Stimulated activated CD8-positive, alpha-beta memory T cell treated with anti-CD3 and anti-CD28 coated beads, Interleukin-4, amount 100 ng/mL, for 4 hours (primary cell): ENCODE data around the gene TMEM259.
"Not testable (repeated sequence)": the region's sequence is repeated elsewhere in the genome, so short reads cannot be mapped to it uniquely, and the experiment has no call there.

ENCODE experiments used
- DNase-seq, 2 donors: peaks; one replicate each; pipeline ENCODE4 v3.0.0-alpha.2; 2020; ENCODE audit warnings: low read depth in 2 of 2, low spot score in 1 of 2

The TMEM259 gene

GRCh38 chr19:1040476-1041271 lies 19.8 kb upstream of the TMEM259 start:
- peak; percentile 72 to 81 for DNase-seq

DNA sequence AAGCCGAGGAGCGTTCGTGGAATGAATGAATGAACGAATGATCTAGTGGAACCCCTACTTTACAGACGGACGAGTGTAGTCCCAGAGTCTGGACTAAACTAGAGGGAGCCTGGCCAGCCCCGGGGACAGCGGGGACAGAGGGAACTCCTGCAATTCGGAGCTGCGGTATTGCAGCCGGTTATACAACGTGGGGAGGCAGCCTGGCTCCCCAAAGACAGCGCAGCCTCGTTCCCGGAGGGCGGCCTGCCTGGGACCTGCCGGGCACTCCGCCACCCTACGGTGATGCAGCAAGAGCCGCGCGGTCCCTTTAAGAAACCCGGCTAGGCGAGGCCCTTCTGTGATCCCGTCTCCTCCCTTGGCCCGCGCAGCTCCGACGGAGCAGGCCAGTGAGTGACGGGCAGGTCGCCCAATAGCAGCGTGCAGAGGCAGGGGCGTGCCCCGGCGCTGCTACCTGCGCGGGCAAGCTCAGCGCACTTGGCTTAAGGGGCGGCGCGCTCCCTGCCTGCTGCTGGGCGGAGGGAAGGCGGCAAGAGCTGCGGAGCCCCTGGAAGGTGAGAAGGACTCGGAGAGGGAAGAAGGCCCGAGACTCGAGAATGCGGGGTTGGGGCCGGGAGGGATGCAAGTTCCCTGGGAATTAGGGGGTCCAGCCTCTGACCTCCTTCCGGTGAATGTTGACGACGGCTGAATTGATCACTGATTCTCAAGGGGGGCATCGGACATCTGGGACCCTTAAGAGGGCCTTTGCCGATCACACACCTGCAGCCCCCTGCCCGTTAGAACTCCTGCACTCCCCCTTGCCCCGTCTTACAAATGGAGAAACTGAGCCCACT lies 18.9 kb upstream of the TMEM259 start, which contains the start of gene ABCA7:
Gene ABCA7, plus strand, starts transcription at position 462 of the 830 bp plus-strand sequence. CDS start 1,255 bp downstream, outside the sequence.
- peak; percentile 97 to 99 for DNase-seq

- no peak for DNase-seq
Measured at GRCh38 chr19:1038978-1039645, 18.2 kb upstream of the TMEM259 start.

DNA sequence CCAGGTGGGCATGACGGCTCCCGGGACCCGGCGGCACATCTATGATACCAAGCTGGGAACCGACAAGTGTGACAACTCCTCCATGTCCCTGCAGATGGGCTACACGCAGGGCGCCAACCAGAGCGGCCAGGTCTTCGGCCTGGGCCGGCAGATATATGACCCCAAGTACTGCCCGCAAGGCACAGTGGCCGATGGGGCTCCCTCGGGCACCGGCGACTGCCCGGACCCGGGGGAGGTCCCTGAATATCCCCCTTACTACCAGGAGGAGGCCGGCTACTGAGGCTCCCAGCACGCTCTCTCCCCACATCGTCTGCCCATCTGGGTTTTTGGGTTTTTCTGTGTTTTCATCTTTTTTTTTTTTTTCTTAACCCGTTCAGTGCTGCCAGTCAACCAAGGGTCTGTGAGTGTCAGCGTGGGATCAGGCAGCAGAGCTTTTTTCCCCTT lies 16.7 kb upstream of the TMEM259 start:
- DNase-seq: no peak

GRCh38 chr19:1035998-1036621 lies 15.2 kb upstream of the TMEM259 start:
- no peak for DNase-seq

GRCh38 chr19:1032264-1032867 lies 11.4 kb upstream of the TMEM259 start:
- DNase-seq: no peak

DNA sequence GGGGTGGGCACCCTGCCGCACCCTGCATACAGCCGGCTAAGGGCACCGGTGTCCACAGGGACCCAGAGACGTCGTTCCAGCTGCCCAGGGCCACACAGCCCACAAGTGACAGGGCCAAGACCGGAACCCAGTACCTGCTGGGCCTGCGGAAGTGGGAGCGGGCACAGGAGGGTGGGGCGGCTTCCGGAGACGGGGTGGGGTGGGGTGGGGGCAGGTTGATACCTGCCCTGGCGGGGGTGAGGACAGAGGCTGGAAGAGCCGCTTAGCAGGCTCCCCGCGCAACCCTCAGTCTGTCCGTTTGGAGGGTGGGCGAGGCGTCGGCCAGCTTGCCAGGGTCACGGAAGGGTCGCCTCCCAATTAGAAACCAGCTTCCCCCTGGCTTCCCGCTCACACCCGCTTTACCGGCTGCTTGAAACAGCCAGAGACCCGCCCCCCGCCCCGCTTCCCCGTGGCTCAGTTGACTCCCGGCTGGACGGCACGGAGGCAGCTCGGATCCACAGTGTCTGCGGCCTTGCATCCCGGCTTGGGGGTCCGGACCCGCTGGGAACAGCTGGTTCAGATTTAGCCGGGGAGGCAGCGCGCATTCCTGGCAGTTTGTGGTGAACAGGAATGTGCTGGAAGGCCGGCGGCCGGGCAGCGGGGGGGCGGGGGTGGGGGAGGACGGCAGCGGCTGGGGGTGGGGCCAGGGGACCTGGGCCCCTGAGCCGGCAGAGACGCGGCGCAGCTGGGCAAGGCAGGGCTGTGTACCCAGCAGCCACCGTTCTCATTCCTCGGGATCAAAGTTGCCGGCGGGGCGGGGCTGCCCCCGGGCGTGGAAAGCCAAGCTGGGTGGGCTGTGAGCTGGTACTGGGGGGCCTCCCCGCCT lies 7.4 kb upstream of the TMEM259 start:
- no peak for DNase-seq

DNA sequence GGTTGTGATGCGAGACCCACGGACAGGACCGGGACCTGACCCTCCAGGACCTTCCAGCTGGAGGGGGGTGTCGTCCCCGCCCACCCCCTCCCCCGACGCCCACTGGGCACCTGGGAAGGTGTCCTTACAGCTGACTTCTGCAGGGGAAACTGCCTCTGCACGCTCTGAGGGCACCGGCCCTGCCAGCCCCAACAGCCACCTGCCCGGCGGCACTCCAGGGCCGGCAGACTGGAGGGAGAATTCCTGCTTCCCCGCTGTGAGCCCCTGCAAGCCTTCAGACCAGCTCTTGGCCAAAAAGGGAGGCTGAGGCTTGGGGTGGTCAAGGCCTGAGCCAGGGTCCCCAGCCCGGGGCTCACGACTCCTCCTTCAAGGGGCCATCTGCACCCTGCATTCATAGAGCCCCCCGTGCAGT lies 6.7 kb upstream of the TMEM259 start:
- no peak for DNase-seq

- no peak for DNase-seq
Measured at GRCh38 chr19:1026783-1027649, 6.1 kb upstream of the TMEM259 start.

GRCh38 chr19:1025960-1026782 lies 5.2 kb upstream of the TMEM259 start, which contains the start of gene CNN2:
CNN2 (plus strand) TSS chr19:1026608; CDS start chr19:1026662, 54 bp downstream.
- no peak for DNase-seq

DNA sequence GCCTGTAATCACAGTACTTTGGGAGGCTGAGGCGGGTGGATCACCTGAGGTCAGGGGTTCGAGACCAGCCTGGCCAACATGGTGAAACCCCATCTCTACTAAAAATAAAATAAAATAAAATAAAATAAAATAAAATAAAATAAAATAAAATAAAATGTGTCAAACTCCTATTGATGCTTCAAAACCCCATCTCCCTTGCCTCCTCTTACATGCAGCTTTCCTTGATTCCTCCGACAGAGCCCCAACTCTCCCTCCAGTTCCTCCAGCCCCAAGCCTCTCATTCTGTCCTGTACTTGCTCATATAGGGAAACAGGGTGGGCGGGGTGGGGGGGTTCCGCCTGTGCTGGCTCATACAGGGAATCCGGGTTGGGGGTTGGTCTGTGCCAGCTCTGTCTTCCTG lies 4.2 kb upstream of the TMEM259 start:
- not testable (repeated sequence) for DNase-seq

GRCh38 chr19:1023883-1024188 lies 2.9 kb upstream of the TMEM259 start:
- not testable (repeated sequence) for DNase-seq

- DNase-seq: no peak
Measured at GRCh38 chr19:1019980-1020867, 699 bp downstream of the TMEM259 start.

GRCh38 chr19:1019616-1019961 lies 1.3 kb downstream of the TMEM259 start:
- no peak for DNase-seq

- DNase-seq: no peak
Measured at GRCh38 chr19:1018932-1019615, 1.8 kb downstream of the TMEM259 start.

GRCh38 chr19:1018393-1018792 lies 2.5 kb downstream of the TMEM259 start:
- DNase-seq: no peak
